ENCODE measurements around the gene PCBP3.

PCBP3 gene

DNA sequence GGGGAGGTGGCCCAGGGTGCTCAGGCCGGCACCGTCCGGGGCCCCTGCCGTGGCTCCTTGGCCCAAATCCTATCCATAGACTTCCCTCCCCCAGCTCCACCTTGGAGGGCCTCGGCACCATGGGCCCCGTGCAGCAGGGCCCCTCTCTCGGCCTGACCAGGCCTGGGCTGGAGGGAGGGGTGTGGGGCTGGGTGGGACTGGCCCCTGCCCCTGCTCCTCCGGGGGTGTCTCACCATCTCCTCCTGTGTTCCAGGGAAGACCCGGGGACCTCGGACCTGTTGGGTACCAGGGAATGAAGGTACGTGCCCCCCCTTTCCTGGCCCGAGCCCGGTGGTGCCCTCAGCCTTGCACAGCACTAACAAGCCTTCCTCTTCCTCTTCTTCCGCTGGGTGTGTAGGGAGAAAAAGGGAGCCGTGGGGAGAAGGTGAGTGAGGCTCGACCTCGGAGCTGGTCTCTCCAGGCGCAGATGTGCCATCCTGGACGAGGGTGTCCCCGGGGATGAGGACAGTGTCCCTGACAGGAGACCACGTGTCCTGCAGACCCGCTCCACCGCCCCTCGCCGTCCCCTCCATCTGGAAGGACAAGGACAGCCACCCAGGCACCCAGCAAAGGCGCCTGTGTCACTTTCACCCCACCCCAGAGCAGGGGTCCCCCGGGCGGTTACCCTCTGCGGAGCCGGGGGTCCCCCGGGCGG is 346.0 kb downstream of the PCBP3 start:
- no peak for DNase-seq

DNA sequence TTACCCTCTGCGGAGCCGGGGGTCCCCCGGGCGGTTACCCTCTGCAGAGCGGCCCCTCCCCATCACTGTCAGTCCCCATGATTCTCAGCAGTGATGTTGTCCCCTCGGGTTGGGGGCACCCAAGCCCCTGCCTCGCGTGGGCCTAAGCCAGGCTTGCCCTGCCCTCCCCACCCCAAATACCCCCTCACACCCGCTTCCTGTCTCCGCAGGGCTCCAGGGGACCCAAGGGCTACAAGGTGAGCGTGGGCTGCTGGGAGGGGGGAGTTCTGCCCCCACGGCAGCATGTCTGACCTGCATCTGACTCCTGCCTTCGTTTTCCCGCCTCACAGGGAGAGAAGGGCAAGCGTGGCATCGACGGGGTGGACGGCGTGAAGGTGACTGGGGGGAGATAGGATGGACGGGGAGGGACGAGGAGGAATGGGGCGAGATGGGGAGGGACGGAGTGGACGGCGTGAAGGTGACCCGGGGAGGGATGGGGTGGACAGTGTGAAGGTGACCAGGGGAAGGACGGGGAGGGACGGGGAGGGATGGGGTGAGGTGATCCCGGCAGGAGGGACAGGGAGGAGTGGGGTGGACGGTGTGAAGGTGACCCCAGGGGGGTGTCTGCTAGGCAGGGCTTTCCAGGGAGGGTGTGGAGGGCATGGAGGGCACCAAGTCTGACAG is 346.7 kb downstream of the PCBP3 start:
- DNase-seq, result no peak

DNA sequence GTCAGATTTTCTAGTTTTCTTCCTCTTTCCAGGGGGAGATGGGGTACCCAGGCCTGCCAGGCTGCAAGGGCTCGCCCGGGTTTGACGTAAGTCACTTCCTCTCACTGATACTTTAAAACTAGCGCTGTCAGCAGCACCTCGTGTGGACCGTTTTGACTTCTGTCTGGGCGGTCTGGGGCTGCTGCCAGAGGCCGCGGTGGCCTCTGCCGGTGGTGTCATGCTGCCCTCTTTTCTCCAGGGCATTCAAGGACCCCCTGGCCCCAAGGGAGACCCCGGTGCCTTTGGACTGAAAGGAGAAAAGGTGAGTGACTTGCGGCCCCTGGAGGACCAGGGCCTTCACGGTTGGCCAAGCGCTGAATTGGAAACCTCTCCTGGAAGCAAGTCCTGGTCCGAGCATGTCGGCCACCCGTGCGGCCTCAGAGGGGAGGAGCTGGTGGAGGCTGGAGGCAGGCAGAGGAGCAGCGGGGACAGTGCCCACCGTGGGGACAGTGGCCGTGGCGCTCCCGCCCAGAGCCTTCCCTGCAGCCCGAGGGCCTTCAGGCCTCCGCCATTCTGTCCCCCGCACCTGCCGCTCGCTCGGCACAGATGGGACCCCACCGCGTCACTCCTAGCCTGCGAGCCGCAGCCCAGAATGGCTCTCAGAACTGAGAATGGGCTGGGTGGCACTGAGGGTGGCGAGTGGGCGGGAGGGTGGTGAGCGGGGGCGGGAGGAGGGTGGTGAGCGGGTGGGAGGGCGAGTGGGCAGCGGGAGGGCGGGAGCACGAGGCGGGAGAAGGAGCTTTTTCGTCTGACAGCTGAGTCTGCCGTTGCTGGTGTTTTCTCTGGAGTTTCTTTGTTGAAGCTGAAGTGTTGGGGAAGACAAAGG is 347.4 kb downstream of the PCBP3 start:
- no peak for DNase-seq

DNA sequence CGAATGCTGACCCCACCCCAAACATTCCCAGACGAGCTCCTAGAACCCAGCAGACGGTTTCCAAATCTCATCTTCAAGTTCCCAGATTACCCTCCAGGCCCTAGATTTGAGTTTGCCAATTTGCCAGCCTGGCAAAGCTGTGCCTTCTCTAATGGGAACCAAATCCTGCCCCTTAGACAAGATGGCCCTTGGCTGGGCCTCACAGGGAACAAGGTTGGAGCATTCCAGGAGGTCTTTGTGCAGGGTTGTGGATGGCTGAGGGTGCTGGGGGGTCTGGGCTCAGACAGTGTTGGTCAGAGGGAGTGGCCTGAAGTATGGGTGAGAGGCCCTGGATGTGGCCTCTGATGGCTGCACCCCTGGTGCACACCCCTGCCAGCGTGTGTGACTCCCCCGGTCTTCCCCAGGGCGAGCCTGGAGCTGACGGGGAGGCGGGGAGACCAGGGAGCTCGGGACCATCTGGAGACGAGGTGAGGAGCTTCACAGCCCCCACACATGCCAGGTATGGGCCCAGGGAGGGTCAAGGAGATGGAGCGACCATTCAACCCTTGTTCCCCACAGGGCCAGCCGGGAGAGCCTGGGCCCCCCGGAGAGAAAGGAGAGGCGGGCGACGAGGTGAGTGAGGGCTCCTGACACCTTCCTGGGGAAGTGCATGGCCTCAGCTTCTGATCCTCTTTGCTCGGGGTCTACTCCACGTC is 348.2 kb downstream of the PCBP3 start:
- no peak for DNase-seq

Data from NCI-H774 (cell line).